Measurements from ENCODE around the gene AP1S3. TPM values are rescaled to one million over a fixed set of nuclear protein-coding genes. Genes with fewer than 3 reads are reported as not detected.
A peak's percentile ranks its signal among the peaks of the same experiment; 100 is the strongest.

Gene AP1S3
- total RNA-seq, 2 donors from 2014 or later: 2.0 to 8.3 TPM

GRCh38 chr2:223725494-223725893 is 111.9 kb downstream of the AP1S3 start:
- H3K27me3 ChIP-seq: no peaks in the 10 kb centered on the region
- TF ChIP-seq POLR2A (IDR thresholded peaks at IDR 0.05) (no peak), CTCF (IDR thresholded peaks at IDR 0.05) (no peak)
- WGBS, 2 donors: 25 to 59% methylated on average over 5 of the region's 5 CpGs
- ATAC-seq (peak; percentile 92), DNase-seq (peak; percentile 54 to 71 (median 64))
- peaks cover 5% of the 10 kb centered on the region for H3K4me1 ChIP-seq
- H3K36me3 ChIP-seq (replicated peaks in 1 of 2; ENCODE audit: insufficient read depth in 1 of 2, low read depth in 2 of 2): no peaks in the 10 kb centered on the region
- intact Hi-C loops (cut with DNase I): no loop called here
- H3K9me3 ChIP-seq: no peaks in the 10 kb centered on the region
- H3K27ac ChIP-seq: peak overlapping the region in 3 of 4 donors; percentile 17 to 63 (median 53)
- no peak overlapping the region for H3K4me3 ChIP-seq

- Histone ChIP-seq H3K27ac (peak overlapping the region in 2 of 4 donors; percentile 53 to 63), H3K9me3 (no peaks in the 10 kb centered on the region), H3K27me3 (no peaks in the 10 kb centered on the region), H3K4me1 (peaks cover 5% of the 10 kb centered on the region), H3K36me3 (replicated peaks in 1 of 2; ENCODE audit: insufficient read depth in 1 of 2, low read depth in 2 of 2) (no peaks in the 10 kb centered on the region), H3K4me3 (no peak overlapping the region)
- TF ChIP-seq POLR2A (IDR thresholded peaks at IDR 0.05) (no peak), CTCF (IDR thresholded peaks at IDR 0.05) (no peak)
- intact Hi-C loops (cut with DNase I): no loop called here
- ATAC-seq (no peak), DNase-seq (no peak)
- 75 to 95% methylated on average over 4 of the region's 4 CpGs for WGBS, 2 donors
These were observed 112.5 kb downstream of the AP1S3 start for GRCh38 chr2:223724861-223725260.

GRCh38 chr2:223723954-223724411 is 113.4 kb downstream of the AP1S3 start:
- peaks cover 5% of the 10 kb centered on the region for H3K4me1 ChIP-seq
- H3K36me3 ChIP-seq (replicated peaks in 1 of 2; ENCODE audit: insufficient read depth in 1 of 2, low read depth in 2 of 2): no peaks in the 10 kb centered on the region
- H3K9me3 ChIP-seq: no peaks in the 10 kb centered on the region
- no peak for ATAC-seq
- H3K27ac ChIP-seq: no peak overlapping the region
- 74 to 77% methylated on average over 5 of the region's 5 CpGs for WGBS, 2 donors
- intact Hi-C loops (cut with DNase I): no loop called here
- H3K27me3 ChIP-seq: no peaks in the 10 kb centered on the region
- TF ChIP-seq CTCF (IDR thresholded peaks at IDR 0.05): no peak
- TF ChIP-seq POLR2A (IDR thresholded peaks at IDR 0.05): no peak
- no peak for DNase-seq
- H3K4me3 ChIP-seq: no peak overlapping the region

GRCh38 chr2:223722226-223722625 is 115.2 kb downstream of the AP1S3 start:
- Histone ChIP-seq H3K9me3 (no peaks in the 10 kb centered on the region), H3K27ac (no peak overlapping the region), H3K4me1 (peaks cover 5% of the 10 kb centered on the region), H3K27me3 (no peaks in the 10 kb centered on the region), H3K4me3 (no peak overlapping the region), H3K36me3 (replicated peaks in 1 of 2; ENCODE audit: insufficient read depth in 1 of 2, low read depth in 2 of 2) (no peaks in the 10 kb centered on the region)
- DNase-seq (no peak), ATAC-seq (no peak)
- TF ChIP-seq CTCF (IDR thresholded peaks at IDR 0.05): no peak
- no peak for TF ChIP-seq POLR2A (IDR thresholded peaks at IDR 0.05)
- 82 to 92% methylated on average over 7 to 9 of the region's 9 CpGs for WGBS, 2 donors
- intact Hi-C loops (cut with DNase I): no loop called here

- DNase-seq (no peak), ATAC-seq (no peak)
- 92 to 95% methylated on average over 5 of the region's 5 CpGs for WGBS, 2 donors
- no peak for TF ChIP-seq POLR2A (IDR thresholded peaks at IDR 0.05)
- no peak for TF ChIP-seq CTCF (IDR thresholded peaks at IDR 0.05)
- intact Hi-C loops (cut with DNase I): no loop called here
- H3K36me3 ChIP-seq (replicated peaks in 1 of 2; ENCODE audit: insufficient read depth in 1 of 2, low read depth in 2 of 2): no peaks in the 10 kb centered on the region
- no peaks in the 10 kb centered on the region for H3K27me3 ChIP-seq
- H3K9me3 ChIP-seq: no peaks in the 10 kb centered on the region
- H3K4me1 ChIP-seq: peaks cover 5% of the 10 kb centered on the region
- no peak overlapping the region for H3K4me3 ChIP-seq
- H3K27ac ChIP-seq: no peak overlapping the region
These were observed 115.6 kb downstream of the AP1S3 start for GRCh38 chr2:223721746-223722145.
